ENCODE data around the gene MPP7.

GRCh38 chr10:28263136-28263857 is 39.6 kb downstream of the MPP7 start:
- TF ChIP-seq, protein P1, sequence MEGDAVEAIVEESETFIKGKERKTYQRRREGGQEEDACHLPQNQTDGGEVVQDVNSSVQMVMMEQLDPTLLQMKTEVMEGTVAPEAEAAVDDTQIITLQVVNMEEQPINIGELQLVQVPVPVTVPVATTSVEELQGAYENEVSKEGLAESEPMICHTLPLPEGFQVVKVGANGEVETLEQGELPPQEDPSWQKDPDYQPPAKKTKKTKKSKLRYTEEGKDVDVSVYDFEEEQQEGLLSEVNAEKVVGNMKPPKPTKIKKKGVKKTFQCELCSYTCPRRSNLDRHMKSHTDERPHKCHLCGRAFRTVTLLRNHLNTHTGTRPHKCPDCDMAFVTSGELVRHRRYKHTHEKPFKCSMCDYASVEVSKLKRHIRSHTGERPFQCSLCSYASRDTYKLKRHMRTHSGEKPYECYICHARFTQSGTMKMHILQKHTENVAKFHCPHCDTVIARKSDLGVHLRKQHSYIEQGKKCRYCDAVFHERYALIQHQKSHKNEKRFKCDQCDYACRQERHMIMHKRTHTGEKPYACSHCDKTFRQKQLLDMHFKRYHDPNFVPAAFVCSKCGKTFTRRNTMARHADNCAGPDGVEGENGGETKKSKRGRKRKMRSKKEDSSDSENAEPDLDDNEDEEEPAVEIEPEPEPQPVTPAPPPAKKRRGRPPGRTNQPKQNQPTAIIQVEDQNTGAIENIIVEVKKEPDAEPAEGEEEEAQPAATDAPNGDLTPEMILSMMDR (optimal IDR thresholded peaks at IDR 0.05 in 1 of 3, IDR thresholded peaks at IDR 0.05 in 1 of 3, conservative IDR thresholded peaks at IDR 0.05 in 1 of 3; ENCODE audit: extremely low read depth in 1 of 3, insufficient read depth in 2 of 3, low read length in 3 of 3): no peak
- TF ChIP-seq EZH2 (IDR thresholded peaks at IDR 0.05; ENCODE audit: low read length): no peak

Data from keratinocyte (primary cell).